Esophagus squamous epithelium (tissue), 4 donors: ENCODE data around the gene RNF144A.

ENCODE experiments used
- CTCF ChIP-seq, 6 experiments: fragments of 450-650 bp in 4 of 6; fragments of 200-600 bp in 2 of 6; sonication (generic) in 2 of 6; IDR thresholded peaks; one replicate each; pipeline ENCODE4 v1.5.1; 2016 to 2019; ENCODE audit warnings: antibody characterized with exemption in 6 of 6, mild to moderate bottlenecking in 4 of 6, moderate library complexity in 4 of 6
- POLR2A ChIP-seq, 4 donors: fragments of 450-650 bp; IDR thresholded peaks; one replicate each; pipeline ENCODE4 v1.6.1; 2017; ENCODE audit warnings: antibody characterized with exemption in 4 of 4, mild to moderate bottlenecking in 4 of 4, moderate library complexity in 3 of 4

DNA sequence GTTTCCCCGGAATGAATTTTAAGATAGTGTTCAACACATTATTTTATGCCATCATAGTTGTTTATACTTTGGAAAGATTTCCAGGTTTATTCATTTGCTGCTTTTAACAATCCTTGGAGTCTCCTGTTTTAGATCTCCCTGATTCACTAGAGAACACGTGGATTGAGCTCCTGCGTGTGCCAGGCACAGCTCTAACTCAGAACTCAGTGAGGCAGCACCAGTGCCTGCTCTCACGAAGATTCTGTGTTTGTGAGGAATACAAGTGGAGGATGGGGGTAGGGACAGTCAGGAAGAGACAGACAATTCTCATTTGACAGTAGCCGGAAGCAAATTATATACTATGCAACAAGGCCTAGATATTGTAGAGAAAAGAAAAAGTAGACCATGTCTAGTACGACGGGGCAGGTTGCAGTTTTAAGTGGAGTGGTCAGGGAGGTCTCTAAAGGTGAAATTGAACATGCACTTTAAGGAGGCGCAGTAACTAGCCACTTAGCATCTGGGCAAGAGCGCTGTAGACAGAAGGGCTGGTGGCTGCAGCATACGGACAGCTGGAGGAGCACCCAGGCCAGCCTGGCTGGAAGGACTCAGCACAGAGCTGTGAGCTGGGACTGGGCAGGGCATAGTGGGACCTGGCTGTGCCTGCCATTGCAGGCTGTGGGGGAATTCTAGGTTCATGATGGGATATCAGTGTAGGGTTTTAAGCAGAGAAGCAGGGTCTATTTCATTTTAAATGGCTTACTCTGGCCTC, 24.3 kb downstream of the RNF144A start:
- TF ChIP-seq CTCF (IDR thresholded peaks at IDR 0.05) = no peak
- TF ChIP-seq POLR2A (IDR thresholded peaks at IDR 0.05) = no peak
